Measurements from ENCODE around the gene LPXN. TPM values are rescaled to one million over a fixed set of nuclear protein-coding genes. Genes with fewer than 3 reads are reported as not detected.

The LPXN gene
- total and polyA plus RNA-seq, 2 experiments from 2014 or later: 134 to 164 TPM

- no peak overlapping the region for H3K4me2 ChIP-seq (ENCODE audit: unreplicated experiment)
- WGBS, 2 experiments (ENCODE audit: low coverage in 1 of 2, low lambda C conversion rate in 2 of 2, missing lambda C conversion rate in 2 of 2): 61 to 84% methylated on average over 2 of the region's 2 CpGs
These were observed 77.7 kb downstream of the LPXN start for GRCh38 chr11:58497951-58498350.

DNA sequence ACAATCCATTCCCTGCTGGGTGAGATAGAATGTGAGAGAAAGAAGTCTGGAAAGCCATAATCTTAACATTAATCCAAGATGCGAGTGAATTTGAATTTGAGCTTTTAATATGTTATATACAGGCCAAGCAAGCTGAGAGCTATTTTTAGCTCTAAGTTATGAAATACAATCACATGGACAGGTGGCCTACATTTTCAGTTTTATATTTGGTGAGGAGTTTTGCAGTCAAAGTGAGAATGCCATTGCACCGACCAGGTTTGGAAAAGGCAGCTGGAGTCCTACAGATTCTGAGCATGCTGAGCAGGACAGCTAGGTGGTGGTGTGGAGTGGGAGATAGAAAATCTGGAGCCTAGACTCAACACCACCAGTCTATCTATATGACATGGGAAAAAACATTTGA lies 79.8 kb downstream of the LPXN start:
- H3K79me2 ChIP-seq (ENCODE audit: insufficient read depth): no peaks in the 10 kb centered on the region
- in situ Hi-C loops (cut with MboI): no loop called here

More at GRCh38 chr11:58497951-58498350, 77.7 kb downstream of the LPXN start:
- TF ChIP-seq EZH2 (IDR thresholded peaks at IDR 0.05; ENCODE audit: insufficient read depth, poor library complexity, severe bottlenecking) (no peak), EZH2phosphoT487 (IDR thresholded peaks at IDR 0.05; ENCODE audit: insufficient read depth, low read depth) (no peak)
- Histone ChIP-seq H3K27ac (no peak overlapping the region), H3K9ac (no peak overlapping the region), H3K27me3 (replicated peaks; ENCODE audit: insufficient read depth) (no peaks in the 10 kb centered on the region), H4K20me1 (ENCODE audit: insufficient read depth) (no peaks in the 10 kb centered on the region), H3K79me2 (ENCODE audit: insufficient read depth) (no peaks in the 10 kb centered on the region), H3K36me3 (ENCODE audit: low read depth) (no peaks in the 10 kb centered on the region; the same call in 1 of the 2 replicates), H3K9me3 (ENCODE audit: low read depth) (no peaks in the 10 kb centered on the region), H3K4me3 (no peak overlapping the region), H3K4me1 (ENCODE audit: insufficient read depth) (peaks cover 23% of the 10 kb centered on the region), H3F3A (ENCODE audit: insufficient read depth) (peaks cover 15% of the 10 kb centered on the region), H2AFZ (no peak overlapping the region), H3K9me2 (ENCODE audit: insufficient read depth) (no peaks in the 10 kb centered on the region)
- in situ Hi-C loops (cut with MboI): no loop called here
- DNase-seq: no peak

GRCh38 chr11:58494101-58494500 lies 81.6 kb downstream of the LPXN start:
- Histone ChIP-seq H3K4me1 (ENCODE audit: insufficient read depth) (peaks cover 23% of the 10 kb centered on the region), H3K79me2 (ENCODE audit: insufficient read depth) (no peaks in the 10 kb centered on the region), H3K4me2 (ENCODE audit: unreplicated experiment) (peak overlapping the region; percentile 56), H3F3A (ENCODE audit: insufficient read depth) (peaks cover 15% of the 10 kb centered on the region), H4K20me1 (ENCODE audit: insufficient read depth) (no peaks in the 10 kb centered on the region), H3K4me3 (no peak overlapping the region), H3K36me3 (ENCODE audit: low read depth) (no peaks in the 10 kb centered on the region; the same call in 1 of the 2 replicates), H3K9me2 (ENCODE audit: insufficient read depth) (no peaks in the 10 kb centered on the region; the same call in 1 of the 2 replicates), H3K9me3 (ENCODE audit: low read depth) (no peaks in the 10 kb centered on the region), H3K9ac (peak overlapping the region; percentile 8; the same call in 1 of the 2 replicates), H2AFZ (no peak overlapping the region), H3K27ac (peak overlapping the region; percentile 56), H3K27me3 (replicated peaks; ENCODE audit: insufficient read depth) (no peaks in the 10 kb centered on the region)
- TF ChIP-seq EZH2 (IDR thresholded peaks at IDR 0.05; ENCODE audit: insufficient read depth, poor library complexity, severe bottlenecking) (no peak), EZH2phosphoT487 (IDR thresholded peaks at IDR 0.05; ENCODE audit: insufficient read depth, low read depth) (no peak)
- peak; percentile 53 for DNase-seq
- in situ Hi-C loops (cut with MboI): no loop called here

More for the DNA sequence above, 79.8 kb downstream of the LPXN start:
- Histone ChIP-seq H3K27me3 (replicated peaks; ENCODE audit: insufficient read depth) (no peaks in the 10 kb centered on the region), H3F3A (ENCODE audit: insufficient read depth) (peaks cover 15% of the 10 kb centered on the region), H3K4me2 (ENCODE audit: unreplicated experiment) (no peak overlapping the region), H3K9me2 (ENCODE audit: insufficient read depth) (no peaks in the 10 kb centered on the region), H3K27ac (no peak overlapping the region), H3K4me3 (no peak overlapping the region), H4K20me1 (ENCODE audit: insufficient read depth) (no peaks in the 10 kb centered on the region), H3K4me1 (ENCODE audit: insufficient read depth) (peaks cover 23% of the 10 kb centered on the region), H3K9ac (no peak overlapping the region), H2AFZ (no peak overlapping the region), H3K9me3 (ENCODE audit: low read depth) (no peaks in the 10 kb centered on the region), H3K36me3 (ENCODE audit: low read depth) (no peaks in the 10 kb centered on the region; the same call in 1 of the 2 replicates)
- no peak for DNase-seq
- 84 to 91% methylated on average over 2 of the region's 2 CpGs for WGBS, 2 experiments (ENCODE audit: low coverage in 1 of 2, low lambda C conversion rate in 2 of 2, missing lambda C conversion rate in 2 of 2)
- TF ChIP-seq EZH2phosphoT487 (IDR thresholded peaks at IDR 0.05; ENCODE audit: insufficient read depth, low read depth): no peak
- TF ChIP-seq EZH2 (IDR thresholded peaks at IDR 0.05; ENCODE audit: insufficient read depth, poor library complexity, severe bottlenecking): no peak

DNA sequence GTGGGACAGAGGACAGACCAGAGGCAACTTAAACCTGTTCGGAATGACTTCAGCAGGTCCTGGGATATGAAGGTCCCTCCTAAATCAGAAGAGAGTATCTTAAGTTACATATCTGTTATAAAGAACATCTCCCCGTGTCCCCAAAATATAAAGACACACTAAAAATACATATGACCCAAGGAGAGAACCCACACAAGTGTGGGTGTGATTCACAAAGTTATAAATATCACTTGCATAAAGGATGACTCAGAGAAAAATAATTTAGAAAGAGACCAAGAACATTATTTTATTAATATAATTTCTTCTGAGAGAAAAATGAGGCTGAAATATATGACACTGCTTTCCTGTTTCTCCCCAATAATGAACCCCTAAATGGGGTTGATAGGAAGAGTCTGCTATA lies 82.0 kb downstream of the LPXN start:
- TF ChIP-seq EZH2phosphoT487 (IDR thresholded peaks at IDR 0.05; ENCODE audit: insufficient read depth, low read depth) (no peak), EZH2 (IDR thresholded peaks at IDR 0.05; ENCODE audit: insufficient read depth, poor library complexity, severe bottlenecking) (no peak)
- Histone ChIP-seq H2AFZ (no peak overlapping the region), H3F3A (ENCODE audit: insufficient read depth) (peaks cover 15% of the 10 kb centered on the region), H3K4me1 (ENCODE audit: insufficient read depth) (peaks cover 23% of the 10 kb centered on the region), H3K36me3 (ENCODE audit: low read depth) (no peaks in the 10 kb centered on the region; the same call in 1 of the 2 replicates), H3K27me3 (replicated peaks; ENCODE audit: insufficient read depth) (no peaks in the 10 kb centered on the region), H3K79me2 (ENCODE audit: insufficient read depth) (no peaks in the 10 kb centered on the region), H3K9ac (peak overlapping the region; percentile 8; the same call in 1 of the 2 replicates), H3K9me2 (ENCODE audit: insufficient read depth) (no peaks in the 10 kb centered on the region; the same call in 1 of the 2 replicates), H3K4me2 (ENCODE audit: unreplicated experiment) (peak overlapping the region; percentile 56), H4K20me1 (ENCODE audit: insufficient read depth) (no peaks in the 10 kb centered on the region), H3K4me3 (no peak overlapping the region), H3K27ac (peak overlapping the region; percentile 56), H3K9me3 (ENCODE audit: low read depth) (no peaks in the 10 kb centered on the region)
- in situ Hi-C loops (cut with MboI): no loop called here
- 87 to 95% methylated on average over 2 of the region's 2 CpGs for WGBS, 2 experiments (ENCODE audit: low coverage in 1 of 2, low lambda C conversion rate in 2 of 2, missing lambda C conversion rate in 2 of 2)
- peak; percentile 62 for DNase-seq
